Activated CD4-positive, alpha-beta T cell treated with anti-CD3 and anti-CD28 coated beads, Interleukin-2, amount 10 ng/mL, durations not matched to agents 7 days and 5 days (primary cell): ENCODE data around the gene FAM107B. TPM values are rescaled to one million over a fixed set of nuclear protein-coding genes. Genes with fewer than 3 reads are reported as not detected.
"Not testable (repeated sequence)": the region's sequence is repeated elsewhere in the genome, so short reads cannot be mapped to it uniquely, and the experiment has no call there.

Experiments
- CTCF ChIA-PET: fragments of 350-600 bp; sonication (Branson Sonifier 250); formaldehyde crosslinking; loops from one replicate; lab custom pipeline; 2021; ENCODE audit warnings: antibody characterized with exemption; lab: Charles Lee
- POLR2A ChIA-PET: fragments of 350-600 bp; sonication (Branson Sonifier 250); formaldehyde crosslinking; loops from one replicate; lab custom pipeline; 2021; ENCODE audit warnings: antibody characterized with exemption; lab: Charles Lee
- DNase-seq: peaks from one replicate; pipeline ENCODE4 v3.0.0-alpha.2; 2020
- H3K27ac Mint-ChIP-seq: one replicate; pipeline ENCODE4 v1.8.0; 2021; ENCODE audit warnings: mild to moderate bottlenecking, moderate library complexity, mixed read lengths
- H3K27me3 Mint-ChIP-seq: one replicate; pipeline ENCODE4 v1.8.0; 2021; ENCODE audit warnings: mixed read lengths
- H3K36me3 Mint-ChIP-seq: one replicate; pipeline ENCODE4 v1.8.0; 2021; ENCODE audit warnings: low read depth, mixed read lengths
- H3K4me1 Mint-ChIP-seq: one replicate; pipeline ENCODE4 v1.8.0; 2021; ENCODE audit warnings: mixed read lengths
- H3K4me3 Mint-ChIP-seq: one replicate; pipeline ENCODE4 v1.8.0; 2021; ENCODE audit warnings: mild to moderate bottlenecking, moderate library complexity, mixed read lengths
- H3K9me3 Mint-ChIP-seq: one replicate; pipeline ENCODE4 v1.8.0; 2021; ENCODE audit warnings: mixed read lengths
- total RNA-seq, 2 experiments: library from RNA; stranded (reverse); gene quantifications; one replicate each; pipeline ENCODE4 v1.2.3, GENCODE V29; 2021

FAM107B gene
- total RNA-seq, 2 experiments from 2014 or later = 180 to 220 TPM

DNA sequence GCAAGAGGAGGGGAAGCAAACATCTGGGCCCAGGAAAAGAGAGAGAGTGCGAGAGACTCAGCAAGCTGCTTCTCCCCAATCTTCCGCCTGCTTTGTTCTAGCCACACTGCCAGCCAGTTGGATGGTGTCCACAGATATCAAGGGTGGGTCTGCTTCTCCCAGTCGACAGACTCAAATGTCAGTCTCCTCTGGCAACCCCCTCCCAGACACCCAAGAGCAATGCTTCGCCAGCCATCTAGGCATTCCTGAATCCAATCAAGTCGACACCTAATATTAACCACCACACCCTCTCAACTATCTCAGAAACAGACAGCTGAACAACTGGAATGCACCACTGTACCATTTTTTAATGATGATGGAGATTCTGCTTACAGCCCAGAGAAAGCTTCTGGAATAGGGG, 57.1 kb downstream of the FAM107B start:
- peaks cover 17% of the 10 kb centered on the region for H3K9me3 Mint-ChIP-seq
- ChIA-PET POLR2A (no interaction called here), CTCF (interaction anchor here (0.7 to 1.6 kb wide), 3 partner anchors 10 to 33 kb away, joined by 3 read pairs; no protein-coding TSS in a partner anchor)
- no peak overlapping the region for H3K27ac Mint-ChIP-seq
- peaks cover 8% of the 10 kb centered on the region for H3K4me1 Mint-ChIP-seq
- H3K27me3 Mint-ChIP-seq = no peaks in the 10 kb centered on the region
- DNase-seq = no peak
- H3K4me3 Mint-ChIP-seq = no peak overlapping the region
- no peaks in the 10 kb centered on the region for H3K36me3 Mint-ChIP-seq

DNA sequence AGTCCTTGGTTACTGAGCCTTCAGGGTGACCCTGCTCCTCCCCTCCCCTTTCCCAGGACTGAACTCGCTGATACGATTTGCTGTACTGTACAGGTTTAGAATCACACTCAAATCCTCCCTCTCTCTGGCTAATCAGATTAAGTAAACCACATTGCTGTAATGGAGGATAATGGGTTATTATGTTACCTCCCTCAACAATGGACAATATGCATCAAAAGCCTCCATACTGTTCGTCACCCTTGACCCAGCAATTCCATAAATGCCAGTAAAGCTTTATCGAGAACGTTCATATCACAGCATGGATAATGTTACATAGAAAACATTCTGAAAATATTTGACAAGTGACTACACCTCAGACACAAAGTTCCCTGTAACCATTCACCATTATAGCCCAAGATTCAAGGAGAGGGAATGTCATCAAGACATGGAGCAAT, 61.7 kb downstream of the FAM107B start:
- Mint-ChIP-seq H3K9me3 (peaks cover 14% of the 10 kb centered on the region), H3K27ac (no peak overlapping the region), H3K27me3 (no peaks in the 10 kb centered on the region), H3K4me1 (peaks cover 2% of the 10 kb centered on the region), H3K36me3 (no peaks in the 10 kb centered on the region), H3K4me3 (no peak overlapping the region)
- POLR2A ChIA-PET = no interaction called here
- DNase-seq = no peak
- CTCF ChIA-PET = interaction anchor here (1.2 to 1.3 kb wide), 2 partner anchors 61 to 241 kb away, joined by 3 read pairs; no protein-coding TSS in a partner anchor

DNA sequence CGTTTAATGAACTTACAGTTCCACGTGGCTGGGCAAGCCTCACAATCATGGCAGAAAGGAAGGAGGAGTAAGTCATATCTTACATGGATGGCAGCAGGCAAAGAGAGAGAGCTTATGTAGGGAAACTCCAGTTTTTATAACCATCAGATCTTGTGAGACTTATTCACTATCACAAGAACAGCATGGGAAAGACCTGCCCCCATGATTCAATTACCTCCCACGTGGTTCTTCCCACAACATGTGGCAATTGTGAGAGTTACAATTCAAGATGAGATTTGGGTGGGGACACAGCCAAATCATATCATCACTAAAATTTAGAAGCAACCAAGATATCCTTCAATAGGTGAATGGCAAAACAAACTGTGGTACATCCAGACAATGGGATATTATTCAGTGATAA, 65.4 kb downstream of the FAM107B start:
- H3K4me1 Mint-ChIP-seq, POLR2A ChIA-PET, CTCF ChIA-PET, DNase-seq, H3K36me3 Mint-ChIP-seq, H3K4me3 Mint-ChIP-seq, H3K27ac Mint-ChIP-seq, H3K27me3 Mint-ChIP-seq, H3K9me3 Mint-ChIP-seq: not testable (repeated sequence)

DNA sequence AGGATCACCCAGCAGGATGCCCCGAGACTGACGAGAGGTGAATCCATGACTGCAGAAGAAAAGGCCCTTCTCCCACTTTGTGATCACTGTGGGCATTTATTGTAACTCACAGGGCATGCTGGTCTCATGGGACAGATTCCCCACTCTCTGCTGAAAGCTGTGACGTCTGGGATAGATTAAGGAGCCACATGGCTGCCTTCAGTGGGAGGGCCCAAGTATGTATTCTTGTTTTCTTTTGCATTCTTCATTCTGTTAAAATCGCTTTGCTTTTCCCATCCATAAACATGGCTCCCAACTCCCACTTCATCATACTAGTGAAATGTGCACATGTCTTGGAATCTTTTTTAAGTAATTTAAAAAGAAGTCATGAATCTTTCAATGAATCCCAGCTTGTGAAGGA, 67.2 kb downstream of the FAM107B start:
- H3K4me3 Mint-ChIP-seq = no peak overlapping the region
- CTCF ChIA-PET = interaction anchor here (1.5 kb wide), 2 partner anchors 18 to 22 kb away, joined by 4 read pairs; no protein-coding TSS in a partner anchor

DNA sequence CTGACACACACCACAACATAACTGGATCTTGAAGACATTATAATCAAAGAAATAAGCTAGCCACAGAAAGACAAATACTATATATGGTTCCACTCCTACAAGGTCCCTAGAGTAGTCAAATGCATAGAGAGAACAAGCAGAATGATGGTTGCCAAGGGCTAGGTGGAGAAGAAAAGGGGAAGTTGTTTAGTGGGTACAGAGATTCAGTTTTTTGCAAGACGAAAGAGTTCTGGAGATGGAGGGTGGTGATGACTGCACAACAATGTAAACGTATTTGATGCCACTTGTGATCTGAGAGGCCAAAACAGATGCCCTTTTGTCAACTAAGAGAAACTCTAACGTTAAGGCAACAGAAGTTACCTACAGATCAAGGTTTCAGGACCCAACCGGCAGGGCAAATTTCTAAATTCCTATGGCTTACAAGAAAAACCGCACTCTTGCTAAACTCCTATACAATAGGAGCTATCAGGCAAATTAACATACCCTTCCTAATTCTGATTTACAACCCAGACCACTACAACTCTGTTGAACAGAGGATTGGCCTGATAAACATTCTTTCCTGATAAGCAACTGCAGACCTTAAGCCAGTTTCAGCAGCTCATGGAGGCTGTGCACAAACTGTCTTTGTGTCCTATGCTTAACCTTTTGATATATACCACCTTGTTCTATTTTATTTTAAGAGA, 69.0 kb downstream of the FAM107B start:
- ChIA-PET CTCF (interaction anchor here (0.6 kb wide), 1 partner anchor 59 kb away, joined by 4 read pairs; no protein-coding TSS in a partner anchor), POLR2A (no interaction called here)
- no peak overlapping the region for H3K4me3 Mint-ChIP-seq
- DNase-seq = no peak
- H3K4me1 Mint-ChIP-seq = no peaks in the 10 kb centered on the region
- H3K27me3 Mint-ChIP-seq = no peaks in the 10 kb centered on the region
- H3K9me3 Mint-ChIP-seq = peaks cover 6% of the 10 kb centered on the region
- H3K27ac Mint-ChIP-seq = no peak overlapping the region
- no peaks in the 10 kb centered on the region for H3K36me3 Mint-ChIP-seq

More for the DNA sequence above, 67.2 kb downstream of the FAM107B start:
- Mint-ChIP-seq H3K27me3 (no peaks in the 10 kb centered on the region), H3K9me3 (peaks cover 6% of the 10 kb centered on the region), H3K27ac (no peak overlapping the region), H3K4me1 (no peaks in the 10 kb centered on the region), H3K36me3 (no peaks in the 10 kb centered on the region)
- no peak for DNase-seq
- POLR2A ChIA-PET = no interaction called here

DNA sequence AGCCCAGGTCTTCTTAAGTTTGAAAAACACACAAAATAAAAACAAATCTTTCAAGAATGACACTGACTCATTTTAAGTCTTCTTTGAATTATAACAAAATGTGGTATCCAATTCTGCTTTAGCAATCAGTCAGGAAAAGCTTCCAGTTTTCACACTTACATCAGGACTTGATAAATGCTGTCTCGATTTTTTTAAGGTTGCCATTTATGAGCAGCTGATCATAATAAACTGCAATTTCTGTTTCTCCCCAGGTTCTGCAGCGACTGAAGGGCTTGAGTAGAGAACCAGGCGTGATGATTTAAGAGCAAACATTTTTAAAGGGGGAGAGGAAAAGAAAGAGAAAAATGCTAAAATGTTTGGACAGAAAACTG, 71.1 kb downstream of the FAM107B start:
- H3K9me3 Mint-ChIP-seq = peaks cover 11% of the 10 kb centered on the region
- H3K36me3 Mint-ChIP-seq = peaks cover 2% of the 10 kb centered on the region
- POLR2A ChIA-PET = no interaction called here
- no peak overlapping the region for H3K27ac Mint-ChIP-seq
- no peak for DNase-seq
- CTCF ChIA-PET = no interaction called here
- H3K4me1 Mint-ChIP-seq = no peaks in the 10 kb centered on the region
- H3K27me3 Mint-ChIP-seq = no peaks in the 10 kb centered on the region
- H3K4me3 Mint-ChIP-seq = no peak overlapping the region

DNA sequence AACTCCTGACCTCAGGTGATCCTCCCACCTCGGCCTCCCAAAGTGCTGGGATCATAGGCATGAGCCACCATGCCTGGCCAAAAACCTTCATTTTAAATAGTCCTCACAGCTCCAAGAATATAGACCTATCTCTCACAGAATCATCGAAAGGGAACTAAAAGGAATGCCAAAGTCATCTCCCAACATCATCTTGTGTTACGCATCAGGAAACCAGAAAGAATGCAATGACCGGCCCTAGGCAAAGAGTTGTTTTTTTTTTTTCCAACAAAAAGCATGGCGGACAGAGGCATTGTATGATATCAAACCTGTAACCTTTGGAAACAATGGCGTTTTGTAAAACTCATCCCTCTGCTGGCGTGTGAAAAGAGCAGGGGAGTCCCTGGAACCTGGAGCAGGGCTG, 73.2 kb downstream of the FAM107B start:
- Mint-ChIP-seq H3K9me3 (peaks cover 11% of the 10 kb centered on the region), H3K4me1 (no peaks in the 10 kb centered on the region), H3K4me3 (no peak overlapping the region), H3K27ac (no peak overlapping the region), H3K27me3 (no peaks in the 10 kb centered on the region), H3K36me3 (peaks cover 2% of the 10 kb centered on the region)
- CTCF ChIA-PET = interaction anchor here (1.1 kb wide), 1 partner anchor 25 kb away, joined by 3 read pairs; no protein-coding TSS in a partner anchor
- DNase-seq = no peak
- POLR2A ChIA-PET = no interaction called here

DNA sequence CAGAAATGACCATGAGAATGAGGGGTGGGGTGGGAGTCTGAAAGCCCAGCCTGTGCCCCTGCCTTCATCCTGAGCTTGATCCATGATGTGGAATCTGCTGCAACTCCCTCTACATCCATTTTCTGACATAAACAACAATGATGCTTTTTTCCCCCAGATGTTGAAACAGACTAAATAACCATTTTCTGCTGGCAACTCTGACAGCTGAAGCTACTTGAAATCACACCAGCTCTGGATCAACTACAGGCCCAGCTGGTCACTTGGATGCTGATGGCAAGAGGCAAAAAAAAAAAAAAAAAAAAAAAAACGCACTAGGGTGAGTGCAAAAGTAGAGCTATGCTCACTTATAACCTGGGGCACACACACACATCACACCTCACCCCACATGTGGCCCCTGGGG, 74.2 kb downstream of the FAM107B start:
- POLR2A ChIA-PET = no interaction called here
- Mint-ChIP-seq H3K27ac (no peak overlapping the region), H3K4me1 (no peaks in the 10 kb centered on the region), H3K4me3 (no peak overlapping the region), H3K9me3 (peaks cover 11% of the 10 kb centered on the region), H3K27me3 (no peaks in the 10 kb centered on the region), H3K36me3 (peaks cover 2% of the 10 kb centered on the region)
- CTCF ChIA-PET = interaction anchor here (0.8 to 1.2 kb wide), 3 partner anchors 10 to 11 kb away, joined by 3 to 4 read pairs (median 3); no protein-coding TSS in a partner anchor
- DNase-seq = no peak

DNA sequence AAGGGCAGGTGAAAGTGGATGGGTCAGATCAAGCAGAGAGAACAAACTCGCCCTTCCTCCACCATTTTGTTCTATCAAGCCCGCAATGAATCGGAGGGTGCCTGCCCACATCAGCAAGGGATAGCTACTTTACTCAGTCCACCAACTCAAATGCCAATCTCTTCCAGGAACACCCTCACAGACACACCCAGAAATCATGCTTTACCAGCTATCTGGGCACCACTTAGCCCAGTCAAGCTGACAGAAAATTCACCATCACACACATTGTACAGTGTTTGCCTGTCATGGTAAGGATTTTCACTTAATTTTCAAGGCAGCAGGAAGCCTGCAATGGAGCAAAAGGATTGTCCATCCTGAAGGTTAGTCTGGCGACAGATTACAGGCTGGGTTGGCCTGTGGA, 75.2 kb downstream of the FAM107B start:
- ChIA-PET POLR2A (no interaction called here), CTCF (interaction anchor here (1.1 to 1.2 kb wide), 2 partner anchors 12 kb away, joined by 3 read pairs; no protein-coding TSS in a partner anchor)
- Mint-ChIP-seq H3K4me1 (no peaks in the 10 kb centered on the region), H3K27me3 (no peaks in the 10 kb centered on the region), H3K36me3 (peaks cover 2% of the 10 kb centered on the region), H3K9me3 (peaks cover 11% of the 10 kb centered on the region), H3K4me3 (no peak overlapping the region), H3K27ac (peak overlapping the region; percentile 13)
- no peak for DNase-seq

DNA sequence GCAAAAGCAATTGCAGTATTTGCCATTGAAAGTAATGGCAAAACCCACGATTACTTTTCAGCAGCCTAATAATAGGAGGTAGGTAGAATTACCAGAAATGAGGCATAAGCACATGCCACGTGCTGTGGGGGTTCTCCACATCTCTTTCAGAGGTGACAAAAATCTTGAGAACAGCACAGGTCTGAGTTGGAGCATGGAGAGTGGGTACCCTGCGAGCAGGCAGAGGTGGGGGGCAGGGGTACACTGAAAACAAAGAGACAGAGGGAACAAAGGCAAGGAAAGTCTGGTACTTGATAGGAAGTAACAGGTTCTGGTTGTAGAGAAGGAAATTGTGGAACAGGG, 75.9 kb downstream of the FAM107B start:
- Mint-ChIP-seq H3K36me3 (peaks cover 2% of the 10 kb centered on the region), H3K4me3 (no peak overlapping the region), H3K27ac (no peak overlapping the region), H3K4me1 (no peaks in the 10 kb centered on the region), H3K9me3 (peaks cover 11% of the 10 kb centered on the region), H3K27me3 (no peaks in the 10 kb centered on the region)
- ChIA-PET POLR2A (no interaction called here), CTCF (interaction anchor here (1.1 kb wide), 1 partner anchor 12 kb away, joined by 3 read pairs; no protein-coding TSS in a partner anchor)
- no peak for DNase-seq

DNA sequence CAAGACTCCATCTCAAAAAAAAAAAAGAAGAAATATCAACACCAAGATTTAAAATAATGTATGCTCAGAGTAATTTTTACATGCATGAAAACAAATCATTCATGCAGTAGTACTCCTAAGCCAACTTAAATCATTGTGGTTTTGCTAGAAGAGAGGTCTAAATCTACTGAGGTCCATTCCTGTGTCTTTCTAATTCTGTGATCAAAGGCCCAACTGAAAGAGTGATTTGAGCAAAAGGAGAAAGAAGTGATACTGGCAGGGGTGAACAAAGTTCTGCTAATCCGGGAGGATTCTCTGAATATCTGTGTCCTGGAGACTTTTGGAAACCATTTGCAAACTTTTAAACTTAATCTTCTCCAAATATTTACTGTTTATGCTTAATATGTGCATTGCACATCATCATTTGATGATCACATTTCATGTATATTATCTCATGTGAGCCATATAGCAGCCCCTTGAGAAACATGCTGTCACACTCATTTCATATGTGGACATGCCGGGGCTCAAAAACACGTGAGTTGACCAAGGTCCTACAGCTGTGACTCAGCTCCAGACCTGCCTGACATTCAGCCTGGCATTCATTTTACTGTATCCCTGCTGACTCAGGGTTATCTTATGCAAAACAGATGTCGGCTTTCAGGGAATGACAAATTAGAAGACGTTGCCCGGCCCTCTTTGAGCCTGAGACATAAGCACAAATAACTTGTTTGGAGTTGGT, 76.4 kb downstream of the FAM107B start:
- Mint-ChIP-seq H3K4me3 (no peak overlapping the region), H3K4me1 (no peaks in the 10 kb centered on the region), H3K9me3 (peaks cover 10% of the 10 kb centered on the region), H3K27me3 (no peaks in the 10 kb centered on the region), H3K27ac (no peak overlapping the region), H3K36me3 (peaks cover 2% of the 10 kb centered on the region)
- no peak for DNase-seq
- ChIA-PET CTCF (no interaction called here), POLR2A (no interaction called here)

DNA sequence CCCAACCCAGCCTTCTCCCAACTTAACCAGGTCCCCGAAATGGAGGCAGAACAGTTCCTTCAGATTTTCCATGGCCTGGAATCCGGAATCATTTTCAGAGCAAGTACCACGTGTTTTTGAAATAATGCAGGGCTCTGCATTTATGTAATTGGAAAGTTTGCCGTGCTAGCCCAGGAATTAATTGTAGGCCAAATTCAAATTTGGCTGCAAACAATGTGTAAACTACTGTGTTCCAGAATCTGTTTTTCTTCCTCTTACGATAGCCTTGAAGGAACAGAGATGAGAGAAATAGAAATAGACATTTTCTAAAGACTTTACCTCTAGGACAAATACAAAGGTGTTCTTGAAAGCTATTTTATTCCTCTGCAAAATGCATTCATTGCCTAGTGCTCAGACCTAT, 77.4 kb downstream of the FAM107B start:
- CTCF ChIA-PET = interaction anchor here (0.6 kb wide), 1 partner anchor 244 kb away, joined by 6 read pairs; no protein-coding TSS in a partner anchor
- no peak overlapping the region for H3K4me3 Mint-ChIP-seq

DNA sequence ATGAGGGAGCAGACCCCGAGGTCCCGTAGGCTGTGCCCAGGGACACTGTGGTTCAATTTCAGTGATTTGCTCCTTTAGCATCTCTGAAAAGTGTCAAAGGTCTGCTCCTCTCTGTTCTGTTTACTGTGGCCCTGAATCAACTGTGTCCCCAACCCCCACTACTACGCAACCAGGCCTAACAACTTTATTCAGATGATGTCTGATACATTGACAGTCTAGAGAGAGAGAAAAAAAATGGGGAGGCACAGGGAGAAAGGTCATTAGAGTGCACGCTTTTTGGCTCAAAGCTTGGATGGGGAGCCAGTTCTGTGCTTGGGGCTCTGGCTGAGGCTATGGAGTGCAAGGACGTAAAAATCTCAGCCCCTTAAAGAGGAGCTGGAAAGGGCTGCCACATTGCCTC, 77.9 kb downstream of the FAM107B start:
- no peaks in the 10 kb centered on the region for H3K27me3 Mint-ChIP-seq
- no peak for DNase-seq
- peaks cover 10% of the 10 kb centered on the region for H3K9me3 Mint-ChIP-seq
- H3K4me3 Mint-ChIP-seq = no peak overlapping the region
- H3K27ac Mint-ChIP-seq = peak overlapping the region; percentile 41
- H3K4me1 Mint-ChIP-seq = peaks cover 3% of the 10 kb centered on the region
- H3K36me3 Mint-ChIP-seq = peaks cover 2% of the 10 kb centered on the region
- ChIA-PET CTCF (interaction anchor here (0.6 to 1.0 kb wide), 2 partner anchors 12 to 244 kb away, joined by 3 to 6 read pairs; no protein-coding TSS in a partner anchor), POLR2A (no interaction called here)

More for the DNA sequence above, 77.4 kb downstream of the FAM107B start:
- Mint-ChIP-seq H3K9me3 (peaks cover 10% of the 10 kb centered on the region), H3K27ac (peak overlapping the region; percentile 41), H3K27me3 (no peaks in the 10 kb centered on the region), H3K4me1 (peaks cover 2% of the 10 kb centered on the region), H3K36me3 (peaks cover 2% of the 10 kb centered on the region)
- POLR2A ChIA-PET = interaction anchor here (0.5 kb wide), 1 partner anchor 249 kb away, joined by 3 read pairs; no protein-coding TSS in a partner anchor
- no peak for DNase-seq
